SK-N-SH (cell line): ENCODE results near the gene PLSCR2. TPM values are rescaled to one million over a fixed set of nuclear protein-coding genes. Genes with fewer than 3 reads are reported as not detected.

Experiments
- CTCF ChIA-PET: fragments of 300-600, 350-600 bp; formaldehyde crosslinking; extraction: SDS; loops from one replicate; lab custom pipeline; 2021; lab: Yijun Ruan, JAX
- POLR2A ChIA-PET: fragments of 350-600 bp; sonication (Branson Sonifier 250); formaldehyde crosslinking; extraction: SDS; loops from one replicate; lab custom pipeline; 2020; ENCODE audit warnings: antibody characterized with exemption, inconsistent platforms; lab: Yijun Ruan, JAX
- DNase-seq: peaks from one replicate; pipeline ENCODE4 v3.0.0; 2012
- H2AFZ ChIP-seq: fragments of 200-600 bp; sonication (generic); 2 replicates; pipeline ENCODE4 v1.8.1; 2016; ENCODE audit warnings: antibody characterized with exemption, mild to moderate bottlenecking, low read depth
- H3F3A ChIP-seq: fragments of 200-600 bp; sonication (generic); replicated peaks from 2 replicates; pipeline ENCODE3; 2016; ENCODE audit warnings: antibody characterized with exemption, mild to moderate bottlenecking; ENCODE audit not compliant: insufficient read depth
- H3K27ac ChIP-seq, 2 experiments: fragments of 200-500 bp in 1 of 2; fragments of 200-600 bp in 1 of 2; sonication (Bioruptor generic) in 1 of 2; sonication (generic), shearing (Covaris generic) in 1 of 2; 2 replicates each; pipeline versions ENCODE4 v1.5.1 to v1.6.1; 2014 to 2016; ENCODE audit warnings: low read depth in 2 of 2, inconsistent platforms in 1 of 2, low read length in 1 of 2, mild to moderate bottlenecking in 1 of 2, mixed read lengths in 1 of 2
- H3K27me3 ChIP-seq: fragments of 200-600 bp; sonication (generic), shearing (Covaris generic); 2 replicates; pipeline ENCODE4 v1.6.1; 2016; ENCODE audit warnings: mixed run types; ENCODE audit not compliant: insufficient read depth
- H3K36me3 ChIP-seq, 2 experiments: fragments of 200-500 bp in 1 of 2; fragments of 200-600 bp in 1 of 2; sonication (Bioruptor generic) in 1 of 2; sonication (generic) in 1 of 2; replicated peaks in 1 of 2; 2 replicates each; pipeline versions ENCODE3 to v1.5.1; 2014 to 2016; ENCODE audit warnings: low read length in 1 of 2, mild to moderate bottlenecking in 1 of 2; ENCODE audit not compliant: insufficient read depth in 2 of 2, control insufficient read depth in 1 of 2
- H3K4me1 ChIP-seq, 2 experiments: fragments of 200-500 bp in 1 of 2; fragments of 200-600 bp in 1 of 2; sonication (Bioruptor generic) in 1 of 2; sonication (generic), shearing (Covaris generic) in 1 of 2; 2 replicates each; pipeline versions ENCODE4 v1.5.1 to v1.6.1; 2014 to 2016; ENCODE audit warnings: low read depth in 1 of 2, low read length in 1 of 2, mixed run types in 1 of 2; ENCODE audit not compliant: insufficient read depth in 2 of 2, control insufficient read depth in 1 of 2
- H3K4me2 ChIP-seq: fragments of 200-600 bp; sonication (generic), shearing (Covaris generic); 2 replicates; pipeline ENCODE4 v1.6.1; 2017; ENCODE audit warnings: mixed run types
- H3K4me3 ChIP-seq, 2 experiments: fragments of 200-500 bp in 1 of 2; fragments of 200-600 bp in 1 of 2; sonication (Bioruptor generic) in 1 of 2; sonication (generic), shearing (Covaris generic) in 1 of 2; 2 replicates each; pipeline versions ENCODE4 v1.5.1 to v1.8.1; 2014 to 2016; ENCODE audit warnings: low read depth in 2 of 2, inconsistent platforms in 1 of 2, low read length in 1 of 2, mild to moderate bottlenecking in 1 of 2, mixed read lengths in 1 of 2, moderate library complexity in 1 of 2
- H3K79me2 ChIP-seq: fragments of 200-600 bp; sonication (generic); 2 replicates; pipeline ENCODE4 v1.8.1; 2017; ENCODE audit warnings: mild to moderate bottlenecking; ENCODE audit not compliant: insufficient read depth
- H3K9ac ChIP-seq: fragments of 200-600 bp; sonication (generic); 2 replicates; pipeline ENCODE4 v1.6.1; 2017; ENCODE audit warnings: mixed run types
- H3K9me2 ChIP-seq: fragments of 200-600 bp; sonication (generic); 2 replicates; pipeline ENCODE4 v1.6.1; 2017; ENCODE audit warnings: mixed run types
- H3K9me3 ChIP-seq: fragments of 200-600 bp; sonication (generic); 2 replicates; pipeline ENCODE4 v1.6.1; 2017; ENCODE audit warnings: mixed run types, mild to moderate bottlenecking, moderate library complexity
- H4K20me1 ChIP-seq: fragments of 200-600 bp; sonication (generic); 2 replicates; pipeline ENCODE4 v1.6.1; 2017; ENCODE audit warnings: mild to moderate bottlenecking, mixed run types; ENCODE audit not compliant: insufficient read depth
- EP300 ChIP-seq, 2 experiments: IDR thresholded peaks; 2 replicates each; pipeline versions ENCODE4 v1.4.0 to v1.6.1; 2012; ENCODE audit warnings: borderline replicate concordance in 1 of 2, low read depth in 1 of 2, low read length in 1 of 2
- EZH2phosphoT487 ChIP-seq: fragments of 200-600 bp; sonication (generic); IDR thresholded peaks from 2 replicates; pipeline ENCODE4 v1.6.1; 2017; ENCODE audit warnings: low read depth, mixed run types, mild to moderate bottlenecking, antibody characterized with exemption, moderate library complexity, borderline replicate concordance
- FOXJ3 ChIP-seq: sonication (generic); formaldehyde crosslinking; IDR thresholded peaks from 2 replicates; pipeline ENCODE4 v1.5.1; 2020; ENCODE audit warnings: mild to moderate bottlenecking, missing genetic modification reagents
- GABPA ChIP-seq: IDR thresholded peaks from 2 replicates; pipeline ENCODE4 v1.4.0; 2012; ENCODE audit warnings: low read depth, mild to moderate bottlenecking
- GATA2 ChIP-seq: sonication (generic); formaldehyde crosslinking; IDR thresholded peaks from 2 replicates; pipeline ENCODE4 v1.5.0; 2020; ENCODE audit warnings: mild to moderate bottlenecking, missing genetic modification reagents
- JUND ChIP-seq: IDR thresholded peaks from 2 replicates; pipeline ENCODE4 v1.4.0; 2012
- MEF2A ChIP-seq: IDR thresholded peaks from 2 replicates; pipeline ENCODE4 v1.4.0; 2012; ENCODE audit warnings: low read depth, borderline replicate concordance
- MXI1 ChIP-seq: IDR thresholded peaks from 2 replicates; pipeline ENCODE4 v1.6.1; 2012; ENCODE audit warnings: mild to moderate bottlenecking, low read depth, low read length, improper control_type of control experiment
- NFIC ChIP-seq: IDR thresholded peaks from 2 replicates; pipeline ENCODE4 v1.4.0; 2012; ENCODE audit warnings: borderline replicate concordance
- NRF1 ChIP-seq: IDR thresholded peaks from 2 replicates; pipeline ENCODE4 v1.6.1; 2012; ENCODE audit warnings: low read depth, mild to moderate bottlenecking, low read length
- POLR2AphosphoS5 ChIP-seq: IDR thresholded peaks from 2 replicates; pipeline ENCODE4 v1.6.1; 2012; ENCODE audit warnings: low read depth, low read length
- RAD21 ChIP-seq: IDR thresholded peaks from 2 replicates; pipeline ENCODE4 v1.6.1; 2012; ENCODE audit warnings: mild to moderate bottlenecking, low read length
- RCOR1 ChIP-seq: fragments of 150-350 bp; IDR thresholded peaks from 2 replicates; pipeline ENCODE4 v1.6.1; 2017; ENCODE audit warnings: antibody characterized with exemption, low read length
- RFX5 ChIP-seq: IDR thresholded peaks from 2 replicates; pipeline ENCODE4 v1.6.1; 2012; ENCODE audit warnings: mild to moderate bottlenecking, improper control_type of control experiment, low read length
- RXRA ChIP-seq: IDR thresholded peaks from 2 replicates; pipeline ENCODE4 v1.4.0; 2012; ENCODE audit warnings: low read depth, mild to moderate bottlenecking, borderline replicate concordance
- TAF1 ChIP-seq: IDR thresholded peaks from 2 replicates; pipeline ENCODE4 v1.6.1; 2012; ENCODE audit warnings: low read depth, mild to moderate bottlenecking, low read length, moderate library complexity, borderline replicate concordance
- YY1 ChIP-seq: IDR thresholded peaks from 2 replicates; pipeline ENCODE4 v1.4.0; 2012; ENCODE audit warnings: low read depth, mild to moderate bottlenecking
- WGBS: methylation state at CpG from one replicate; pipeline ENCODE4 v1.1.6; 2017; ENCODE audit warnings: low lambda C conversion rate; 5-methylcytosine and 5-hydroxymethylcytosine counted together
- polyA plus RNA-seq, 3 experiments: library from polyadenylated mRNA; depleted of rRNA; stranded (reverse); fragments of >200 nt; gene quantifications; 2 replicates each; pipeline ENCODE4 v1.2.3, GENCODE V29; 2012
- TF ChIP-seq, protein P1 (sequence below): fragments of 150-350 bp; IDR thresholded peaks from 2 replicates; pipeline ENCODE4 v1.6.1; 2017; ENCODE audit warnings: antibody characterized with exemption, low read length, low read depth, borderline replicate concordance
- TF ChIP-seq, protein P2 (sequence below): IDR thresholded peaks from 2 replicates; pipeline ENCODE4 v1.4.0; 2012; ENCODE audit warnings: low read depth, borderline replicate concordance
- TF ChIP-seq, protein P3 (sequence below): IDR thresholded peaks from 2 replicates; pipeline ENCODE4 v1.6.1; 2012; ENCODE audit warnings: mild to moderate bottlenecking, low read depth, low read length, moderate library complexity
- TF ChIP-seq, protein P4 (sequence below): IDR thresholded peaks from 2 replicates; pipeline ENCODE4 v1.4.0; 2012; ENCODE audit warnings: low read depth, borderline replicate concordance
- TF ChIP-seq, protein P5 (sequence below): IDR thresholded peaks from 2 replicates; pipeline ENCODE4 v1.4.0; 2012; ENCODE audit warnings: low read depth

The PLSCR2 gene
- polyA plus RNA-seq, 1 of the 3 experiments (the other 2 are of a cell fraction): not detected

DNA sequence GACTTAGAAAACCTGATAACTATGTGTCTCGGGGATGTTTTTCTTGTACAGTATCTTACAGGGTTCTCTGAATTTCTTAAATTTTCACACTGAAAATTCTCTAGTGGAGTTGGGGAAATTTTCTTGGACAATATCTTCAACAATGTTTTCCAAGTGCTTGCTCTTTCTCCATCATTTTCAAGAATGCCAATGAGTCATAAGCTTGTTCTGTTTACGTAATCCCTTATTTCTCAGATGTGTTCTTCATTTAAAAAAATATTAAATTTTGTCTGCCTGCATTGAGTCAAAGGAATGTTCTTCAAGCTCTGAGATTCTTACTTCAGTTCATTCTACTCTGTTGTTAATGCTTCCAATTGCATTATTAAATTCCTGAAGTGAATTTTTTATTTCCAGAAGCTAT lies 21.9 kb upstream of the PLSCR2 start:
- Histone ChIP-seq H3K79me2 (no peaks in the 10 kb centered on the region), H3K4me2 (no peak overlapping the region), H3K36me3 (no peaks in the 10 kb centered on the region), H3K4me3 (no peak overlapping the region), H3F3A (no peaks in the 10 kb centered on the region), H3K9ac (no peak overlapping the region), H3K27ac (no peak overlapping the region), H3K9me2 (no peaks in the 10 kb centered on the region), H3K27me3 (no peaks in the 10 kb centered on the region), H3K9me3 (no peaks in the 10 kb centered on the region), H4K20me1 (no peaks in the 10 kb centered on the region), H3K4me1 (no peaks in the 10 kb centered on the region), H2AFZ (no peak overlapping the region)
- WGBS: 8% methylated on average over 2 of the region's 2 CpGs
- TF ChIP-seq FOXJ3 (CRISPR knock-in tag): no peak
- TF ChIP-seq TAF1: no peak
- TF ChIP-seq NFIC: no peak
- TF ChIP-seq NRF1: no peak
- no peak for TF ChIP-seq RFX5
- no peak for TF ChIP-seq GABPA
- TF ChIP-seq YY1: no peak
- no peak for TF ChIP-seq MEF2A
- no peak for TF ChIP-seq JUND
- TF ChIP-seq EP300 (IDR thresholded peaks at IDR 0.05; ENCODE audit: borderline replicate concordance in 1 of 2, low read depth in 1 of 2, low read length in 1 of 2): no peak
- TF ChIP-seq MXI1: no peak
- ChIA-PET POLR2A (no interaction called here), CTCF (no interaction called here)
- no peak for DNase-seq

DNA sequence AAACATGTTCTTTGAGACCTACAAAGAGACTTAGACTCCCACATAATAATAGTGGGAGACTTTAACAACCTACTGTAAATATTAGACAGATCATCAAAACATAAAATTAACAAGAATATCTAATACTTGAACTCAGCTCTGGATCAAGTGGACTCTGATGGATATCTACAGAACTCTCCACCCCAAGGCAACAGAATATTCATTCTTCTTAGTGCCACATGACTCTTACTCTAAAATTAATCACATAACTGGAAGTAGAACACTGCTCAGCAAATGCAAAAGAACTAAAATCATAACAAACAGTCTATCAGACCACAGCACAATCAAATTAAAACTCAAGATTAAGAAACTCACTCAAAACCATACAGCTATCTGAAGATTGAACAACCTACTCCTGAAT lies 15.9 kb upstream of the PLSCR2 start:
- Histone ChIP-seq H4K20me1 (no peaks in the 10 kb centered on the region), H3K27ac (no peak overlapping the region), H3K79me2 (no peaks in the 10 kb centered on the region), H3K4me3 (no peak overlapping the region), H3K4me1 (no peaks in the 10 kb centered on the region), H3K9ac (no peak overlapping the region), H3K9me2 (no peaks in the 10 kb centered on the region), H2AFZ (no peak overlapping the region), H3K27me3 (no peaks in the 10 kb centered on the region)
- no peak for DNase-seq
- ChIA-PET CTCF (no interaction called here), POLR2A (no interaction called here)
- TF ChIP-seq RXRA: no peak
- TF ChIP-seq TAF1: no peak
- no peak for TF ChIP-seq EZH2phosphoT487
- TF ChIP-seq GABPA: no peak
- no peak for TF ChIP-seq POLR2AphosphoS5
- no peak for TF ChIP-seq RCOR1
- TF ChIP-seq, protein P1, sequence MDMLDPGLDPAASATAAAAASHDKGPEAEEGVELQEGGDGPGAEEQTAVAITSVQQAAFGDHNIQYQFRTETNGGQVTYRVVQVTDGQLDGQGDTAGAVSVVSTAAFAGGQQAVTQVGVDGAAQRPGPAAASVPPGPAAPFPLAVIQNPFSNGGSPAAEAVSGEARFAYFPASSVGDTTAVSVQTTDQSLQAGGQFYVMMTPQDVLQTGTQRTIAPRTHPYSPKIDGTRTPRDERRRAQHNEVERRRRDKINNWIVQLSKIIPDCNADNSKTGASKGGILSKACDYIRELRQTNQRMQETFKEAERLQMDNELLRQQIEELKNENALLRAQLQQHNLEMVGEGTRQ: no peak
- TF ChIP-seq JUND: no peak
- no peak for TF ChIP-seq RAD21
- TF ChIP-seq, protein P2, sequence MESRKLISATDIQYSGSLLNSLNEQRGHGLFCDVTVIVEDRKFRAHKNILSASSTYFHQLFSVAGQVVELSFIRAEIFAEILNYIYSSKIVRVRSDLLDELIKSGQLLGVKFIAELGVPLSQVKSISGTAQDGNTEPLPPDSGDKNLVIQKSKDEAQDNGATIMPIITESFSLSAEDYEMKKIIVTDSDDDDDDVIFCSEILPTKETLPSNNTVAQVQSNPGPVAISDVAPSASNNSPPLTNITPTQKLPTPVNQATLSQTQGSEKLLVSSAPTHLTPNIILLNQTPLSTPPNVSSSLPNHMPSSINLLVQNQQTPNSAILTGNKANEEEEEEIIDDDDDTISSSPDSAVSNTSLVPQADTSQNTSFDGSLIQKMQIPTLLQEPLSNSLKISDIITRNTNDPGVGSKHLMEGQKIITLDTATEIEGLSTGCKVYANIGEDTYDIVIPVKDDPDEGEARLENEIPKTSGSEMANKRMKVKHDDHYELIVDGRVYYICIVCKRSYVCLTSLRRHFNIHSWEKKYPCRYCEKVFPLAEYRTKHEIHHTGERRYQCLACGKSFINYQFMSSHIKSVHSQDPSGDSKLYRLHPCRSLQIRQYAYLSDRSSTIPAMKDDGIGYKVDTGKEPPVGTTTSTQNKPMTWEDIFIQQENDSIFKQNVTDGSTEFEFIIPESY: no peak
- TF ChIP-seq NRF1: no peak
- no peak for TF ChIP-seq GATA2 (CRISPR knock-in tag)
- TF ChIP-seq, protein P3, sequence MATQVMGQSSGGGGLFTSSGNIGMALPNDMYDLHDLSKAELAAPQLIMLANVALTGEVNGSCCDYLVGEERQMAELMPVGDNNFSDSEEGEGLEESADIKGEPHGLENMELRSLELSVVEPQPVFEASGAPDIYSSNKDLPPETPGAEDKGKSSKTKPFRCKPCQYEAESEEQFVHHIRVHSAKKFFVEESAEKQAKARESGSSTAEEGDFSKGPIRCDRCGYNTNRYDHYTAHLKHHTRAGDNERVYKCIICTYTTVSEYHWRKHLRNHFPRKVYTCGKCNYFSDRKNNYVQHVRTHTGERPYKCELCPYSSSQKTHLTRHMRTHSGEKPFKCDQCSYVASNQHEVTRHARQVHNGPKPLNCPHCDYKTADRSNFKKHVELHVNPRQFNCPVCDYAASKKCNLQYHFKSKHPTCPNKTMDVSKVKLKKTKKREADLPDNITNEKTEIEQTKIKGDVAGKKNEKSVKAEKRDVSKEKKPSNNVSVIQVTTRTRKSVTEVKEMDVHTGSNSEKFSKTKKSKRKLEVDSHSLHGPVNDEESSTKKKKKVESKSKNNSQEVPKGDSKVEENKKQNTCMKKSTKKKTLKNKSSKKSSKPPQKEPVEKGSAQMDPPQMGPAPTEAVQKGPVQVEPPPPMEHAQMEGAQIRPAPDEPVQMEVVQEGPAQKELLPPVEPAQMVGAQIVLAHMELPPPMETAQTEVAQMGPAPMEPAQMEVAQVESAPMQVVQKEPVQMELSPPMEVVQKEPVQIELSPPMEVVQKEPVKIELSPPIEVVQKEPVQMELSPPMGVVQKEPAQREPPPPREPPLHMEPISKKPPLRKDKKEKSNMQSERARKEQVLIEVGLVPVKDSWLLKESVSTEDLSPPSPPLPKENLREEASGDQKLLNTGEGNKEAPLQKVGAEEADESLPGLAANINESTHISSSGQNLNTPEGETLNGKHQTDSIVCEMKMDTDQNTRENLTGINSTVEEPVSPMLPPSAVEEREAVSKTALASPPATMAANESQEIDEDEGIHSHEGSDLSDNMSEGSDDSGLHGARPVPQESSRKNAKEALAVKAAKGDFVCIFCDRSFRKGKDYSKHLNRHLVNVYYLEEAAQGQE: no peak
- TF ChIP-seq, protein P4, sequence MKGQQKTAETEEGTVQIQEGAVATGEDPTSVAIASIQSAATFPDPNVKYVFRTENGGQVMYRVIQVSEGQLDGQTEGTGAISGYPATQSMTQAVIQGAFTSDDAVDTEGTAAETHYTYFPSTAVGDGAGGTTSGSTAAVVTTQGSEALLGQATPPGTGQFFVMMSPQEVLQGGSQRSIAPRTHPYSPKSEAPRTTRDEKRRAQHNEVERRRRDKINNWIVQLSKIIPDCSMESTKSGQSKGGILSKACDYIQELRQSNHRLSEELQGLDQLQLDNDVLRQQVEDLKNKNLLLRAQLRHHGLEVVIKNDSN: no peak
- TF ChIP-seq, protein P5, sequence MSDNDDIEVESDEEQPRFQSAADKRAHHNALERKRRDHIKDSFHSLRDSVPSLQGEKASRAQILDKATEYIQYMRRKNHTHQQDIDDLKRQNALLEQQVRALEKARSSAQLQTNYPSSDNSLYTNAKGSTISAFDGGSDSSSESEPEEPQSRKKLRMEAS: no peak
- TF ChIP-seq, all 33 proteins: peak for 0
- Histone ChIP-seq H3K9me3 (no peaks in the 10 kb centered on the region), H3K4me2 (no peak overlapping the region), H3F3A (no peaks in the 10 kb centered on the region), H3K36me3 (no peaks in the 10 kb centered on the region)
